ENCODE data around the gene GPAM. TPM values are rescaled to one million over a fixed set of nuclear protein-coding genes. Genes with fewer than 3 reads are reported as not detected.

GPAM gene
- polyA plus RNA-seq, 1 of the 3 experiments (the other 2 are of a cell fraction), result 2.1 TPM

GRCh38 chr10:112145263-112145662, 38.3 kb downstream of the GPAM start:
- POLR2A ChIA-PET, result interaction anchor here (0.7 kb wide), 1 partner anchor 198 kb away, joined by 3 read pairs; no protein-coding TSS in a partner anchor
- H3K9me2 ChIP-seq, result no peaks in the 10 kb centered on the region
- CTCF ChIA-PET, result interaction anchor here (0.7 to 2.2 kb wide), 6 partner anchors 8 to 389 kb away, joined by 3 to 6 read pairs (median 4); no protein-coding TSS in a partner anchor
- H3K4me2 ChIP-seq, result no peak overlapping the region
- H3K27me3 ChIP-seq (ENCODE audit: insufficient read depth), result no peaks in the 10 kb centered on the region
- no peak overlapping the region for H3K4me3 ChIP-seq (ENCODE audit: low read depth in 2 of 2, low read length in 1 of 2)
- H3K4me1 ChIP-seq (ENCODE audit: control insufficient read depth in 1 of 2, insufficient read depth in 2 of 2, low read depth in 1 of 2, low read length in 1 of 2), result peaks cover 0 to 5% of the 10 kb centered on the region in 2 experiments; a peak in 1 of 4 replicates
- H3K36me3 ChIP-seq (replicated peaks in 1 of 2; ENCODE audit: control insufficient read depth in 1 of 2, insufficient read depth in 2 of 2, low read length in 1 of 2), result peaks cover 4 to 11% of the 10 kb centered on the region in 2 experiments
- no peaks in the 10 kb centered on the region for H4K20me1 ChIP-seq (ENCODE audit: insufficient read depth)
- H3K79me2 ChIP-seq (ENCODE audit: insufficient read depth), result no peaks in the 10 kb centered on the region
- no peaks in the 10 kb centered on the region for H3F3A ChIP-seq (replicated peaks; ENCODE audit: insufficient read depth)
- WGBS (ENCODE audit: low lambda C conversion rate), result 86% methylated on average over 5 of the region's 5 CpGs
- H3K9ac ChIP-seq, result no peak overlapping the region
- TF ChIP-seq REST (IDR thresholded peaks at IDR 0.05; ENCODE audit: low read depth, low read length) (no peak), TCF12 (IDR thresholded peaks at IDR 0.05) (no peak), JUND (IDR thresholded peaks at IDR 0.05) (no peak), EP300 (IDR thresholded peaks at IDR 0.05; ENCODE audit: borderline replicate concordance in 1 of 2, low read depth in 1 of 2, low read length in 1 of 2) (no peak), TAF1 (IDR thresholded peaks at IDR 0.05; ENCODE audit: borderline replicate concordance, low read depth, low read length) (no peak), MAX (IDR thresholded peaks at IDR 0.05; ENCODE audit: low read depth) (no peak), USF1 (IDR thresholded peaks at IDR 0.05; ENCODE audit: borderline replicate concordance, low read depth) (no peak), SMC3 (IDR thresholded peaks at IDR 0.05; ENCODE audit: low read depth, low read length) (no peak), NFIC (IDR thresholded peaks at IDR 0.05; ENCODE audit: borderline replicate concordance) (no peak), EZH2phosphoT487 (IDR thresholded peaks at IDR 0.05; ENCODE audit: borderline replicate concordance, low read depth) (no peak), TEAD4 (IDR thresholded peaks at IDR 0.05; ENCODE audit: borderline replicate concordance, insufficient read depth) (no peak), SIN3A (IDR thresholded peaks at IDR 0.05; ENCODE audit: borderline replicate concordance, low read depth, low read length) (no peak), PBX3 (IDR thresholded peaks at IDR 0.05) (no peak), GATA2 (CRISPR knock-in tag; IDR thresholded peaks at IDR 0.05) (no peak), FOXJ3 (CRISPR knock-in tag; IDR thresholded peaks at IDR 0.05) (no peak), ELF1 (IDR thresholded peaks at IDR 0.05) (no peak)
- H3K27ac ChIP-seq (ENCODE audit: low read depth in 2 of 2, low read length in 1 of 2), result no peak overlapping the region; a peak in 1 of 4 replicates
- H3K9me3 ChIP-seq, result no peaks in the 10 kb centered on the region
- DNase-seq, result no peak
- H2AFZ ChIP-seq (ENCODE audit: low read depth), result no peak overlapping the region

Measured in SK-N-SH (cell line).